Stimulated activated naive B cell treated with anti-CD40 and anti-IgM and Interleukin-4, amounts not matched to agents 10 μg/mL and 1 μg/mL and 100 μg/mL, for 72 hours (primary cell): Measurements from ENCODE around the gene ARSJ.
"Not testable (repeated sequence)": the region's sequence is repeated elsewhere in the genome, so short reads cannot be mapped to it uniquely, and the experiment has no call there.

Experiments used
- ATAC-seq, 2 donors: fragments of 150-1000 bp; cut with Tn5 transposase; replicated peaks; 2 replicates each; pipeline ENCODE4 v1.10.0; 2021; ENCODE audit warnings: moderate library complexity in 1 of 2
- DNase-seq: peaks from one replicate; pipeline ENCODE4 v3.0.0; 2021
- H3K27ac Mint-ChIP-seq: one replicate; pipeline ENCODE4 v1.8.0; 2022; ENCODE audit warnings: mild to moderate bottlenecking, mixed read lengths
- H3K27me3 Mint-ChIP-seq, 2 donors: one replicate each; pipeline ENCODE4 v1.8.0; 2022; ENCODE audit warnings: mixed read lengths in 2 of 2
- H3K36me3 Mint-ChIP-seq, 2 donors: one replicate each; pipeline ENCODE4 v1.8.0; 2022; ENCODE audit warnings: mixed read lengths in 2 of 2, mild to moderate bottlenecking in 1 of 2
- H3K4me1 Mint-ChIP-seq, 2 donors: one replicate each; pipeline ENCODE4 v1.8.0; 2022; ENCODE audit warnings: mixed read lengths in 2 of 2, mild to moderate bottlenecking in 1 of 2
- H3K4me3 Mint-ChIP-seq, 2 donors: one replicate each; pipeline ENCODE4 v1.8.0; 2022; ENCODE audit warnings: mild to moderate bottlenecking in 2 of 2, mixed read lengths in 2 of 2, moderate library complexity in 1 of 2
- H3K9me3 Mint-ChIP-seq, 2 donors: one replicate each; pipeline ENCODE4 v1.8.0; 2022; ENCODE audit warnings: mixed read lengths in 2 of 2, mild to moderate bottlenecking in 1 of 2

ARSJ gene

DNA sequence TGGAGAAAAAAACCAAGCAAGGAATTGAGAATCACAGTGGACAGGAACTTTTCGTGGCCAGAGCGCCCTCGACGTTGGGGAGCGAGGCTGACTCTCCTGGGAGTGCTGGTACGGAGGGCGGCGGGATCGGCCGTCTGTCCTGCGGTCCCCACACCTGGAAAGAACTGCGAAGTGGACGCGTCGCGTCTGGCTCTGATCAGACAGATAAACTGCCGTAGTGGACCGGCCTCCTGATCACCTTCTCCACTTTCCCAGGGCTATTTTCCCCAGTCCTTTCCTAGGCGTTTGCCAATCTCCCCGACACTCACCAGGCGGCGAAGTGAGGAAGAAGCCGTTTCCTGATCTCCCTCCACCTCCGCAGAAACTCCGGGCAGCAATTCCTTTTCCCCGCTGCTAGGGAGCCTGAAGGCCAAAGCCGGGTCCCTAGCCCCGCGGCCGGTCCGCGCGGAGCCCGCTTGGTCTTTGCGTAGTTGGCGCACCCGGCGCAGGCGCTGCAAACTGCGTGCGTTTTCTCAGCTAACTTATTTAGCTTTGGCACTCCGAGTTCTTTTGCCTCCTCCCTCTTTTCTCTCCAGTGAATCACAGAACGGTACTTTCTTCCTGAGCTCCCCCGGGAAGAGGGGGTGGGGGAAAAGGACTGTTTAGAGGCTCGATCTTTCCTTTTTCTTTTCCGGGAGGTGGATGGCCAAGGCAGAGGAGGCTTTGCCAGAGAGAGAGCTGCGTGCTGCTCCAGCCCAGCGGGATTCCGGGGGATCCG lies at the start of gene ARSJ:
ARSJ (minus strand) TSS at position 500 of the 757 bp plus-strand sequence. CDS start 813 bp downstream, outside the sequence.
- Mint-ChIP-seq H3K27me3 (peaks cover 46 to 71% of the 10 kb centered on the region in 2 donors), H3K27ac (peak within 1 kb of the TSS; percentile 56), H3K4me3 (peak within 1 kb of the TSS; percentile 69 to 79), H3K9me3 (peaks cover under 1 to 4% of the 10 kb centered on the region in 2 donors), H3K36me3 (peaks cover 0 to under 1% of the 10 kb centered on the region in 2 donors), H3K4me1 (peaks cover 8 to 18% of the 10 kb centered on the region in 2 donors)
- no peak for DNase-seq
- ATAC-seq: peak in 1 of 2 donors; percentile 48

GRCh38 chr4:114028071-114028470 lies 48.6 kb upstream of the ARSJ start:
- H3K36me3 Mint-ChIP-seq: no peaks in the 10 kb centered on the region
- H3K4me1 Mint-ChIP-seq: peaks cover 0 to 3% of the 10 kb centered on the region in 2 donors
- ATAC-seq (no peak), DNase-seq (no peak)
- no peak overlapping the region for H3K4me3 Mint-ChIP-seq
- no peaks in the 10 kb centered on the region for H3K9me3 Mint-ChIP-seq
- H3K27me3 Mint-ChIP-seq: no peaks in the 10 kb centered on the region
- H3K27ac Mint-ChIP-seq: no peak overlapping the region

DNA sequence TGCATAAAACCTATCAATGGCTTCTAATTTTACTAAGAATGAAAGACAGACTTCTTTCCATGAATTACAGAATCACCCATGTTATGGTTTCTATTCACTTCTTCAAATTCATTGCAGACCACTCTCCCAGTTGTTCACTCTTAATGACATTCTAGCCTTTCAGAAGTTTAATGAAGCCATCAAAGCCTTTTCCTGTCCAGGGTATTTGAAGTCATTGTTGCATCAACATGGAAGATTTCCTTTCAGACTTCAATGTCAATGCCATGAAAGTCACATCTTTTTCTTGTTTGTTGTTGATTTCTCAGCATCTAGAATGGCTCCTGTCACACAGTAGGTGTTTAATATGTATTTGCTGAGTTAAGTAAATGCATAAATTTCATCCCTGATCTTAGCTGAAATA lies 48.1 kb upstream of the ARSJ start:
- peaks cover 3 to 8% of the 10 kb centered on the region in 2 donors for H3K4me1 Mint-ChIP-seq
- no peak for DNase-seq

DNA sequence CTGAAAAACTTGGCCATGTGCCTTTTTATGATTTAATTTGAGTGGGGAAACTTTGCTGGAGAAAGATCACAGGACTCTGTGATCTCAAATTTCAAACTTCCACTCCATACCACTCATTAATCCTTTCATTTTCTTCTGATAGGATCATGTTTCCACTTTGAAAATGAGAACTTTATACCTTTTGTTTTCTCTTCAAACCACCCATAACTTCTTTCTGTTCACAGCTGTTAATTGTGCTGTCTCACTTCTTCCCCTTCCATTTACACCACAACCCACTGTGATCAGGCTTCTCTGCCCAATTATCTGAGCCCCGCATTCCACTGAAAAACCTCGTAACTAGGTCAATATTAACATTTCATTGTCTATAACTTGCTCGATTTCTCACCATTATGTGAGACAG lies 47.0 kb upstream of the ARSJ start:
- H3K27me3 Mint-ChIP-seq: no peaks in the 10 kb centered on the region
- no peak overlapping the region for H3K27ac Mint-ChIP-seq
- H3K4me3 Mint-ChIP-seq: no peak overlapping the region
- DNase-seq: no peak
- H3K4me1 Mint-ChIP-seq: peaks cover 3 to 8% of the 10 kb centered on the region in 2 donors
- no peak for ATAC-seq
- no peaks in the 10 kb centered on the region for H3K36me3 Mint-ChIP-seq
- no peaks in the 10 kb centered on the region for H3K9me3 Mint-ChIP-seq

More for the DNA sequence above, 48.1 kb upstream of the ARSJ start:
- no peaks in the 10 kb centered on the region for H3K9me3 Mint-ChIP-seq
- H3K36me3 Mint-ChIP-seq: no peaks in the 10 kb centered on the region
- H3K27me3 Mint-ChIP-seq: no peaks in the 10 kb centered on the region
- no peak overlapping the region for H3K27ac Mint-ChIP-seq
- H3K4me3 Mint-ChIP-seq: no peak overlapping the region
- ATAC-seq: no peak

GRCh38 chr4:114025176-114025777 lies 45.8 kb upstream of the ARSJ start:
- Mint-ChIP-seq H3K4me3 (no peak overlapping the region), H3K27me3 (no peaks in the 10 kb centered on the region)
- peak; percentile 85 to 89 for ATAC-seq

GRCh38 chr4:114021451-114021850 lies 42.0 kb upstream of the ARSJ start:
- H3K9me3 Mint-ChIP-seq: no peaks in the 10 kb centered on the region
- H3K36me3 Mint-ChIP-seq: no peaks in the 10 kb centered on the region
- H3K4me3 Mint-ChIP-seq: no peak overlapping the region
- no peak for DNase-seq
- no peaks in the 10 kb centered on the region for H3K27me3 Mint-ChIP-seq
- no peak overlapping the region for H3K27ac Mint-ChIP-seq
- H3K4me1 Mint-ChIP-seq: peaks cover 3 to 8% of the 10 kb centered on the region in 2 donors
- no peak for ATAC-seq

More at GRCh38 chr4:114025176-114025777, 45.8 kb upstream of the ARSJ start:
- no peaks in the 10 kb centered on the region for H3K9me3 Mint-ChIP-seq
- no peak for DNase-seq
- H3K4me1 Mint-ChIP-seq: peaks cover 3 to 8% of the 10 kb centered on the region in 2 donors
- no peaks in the 10 kb centered on the region for H3K36me3 Mint-ChIP-seq
- no peak overlapping the region for H3K27ac Mint-ChIP-seq

DNA sequence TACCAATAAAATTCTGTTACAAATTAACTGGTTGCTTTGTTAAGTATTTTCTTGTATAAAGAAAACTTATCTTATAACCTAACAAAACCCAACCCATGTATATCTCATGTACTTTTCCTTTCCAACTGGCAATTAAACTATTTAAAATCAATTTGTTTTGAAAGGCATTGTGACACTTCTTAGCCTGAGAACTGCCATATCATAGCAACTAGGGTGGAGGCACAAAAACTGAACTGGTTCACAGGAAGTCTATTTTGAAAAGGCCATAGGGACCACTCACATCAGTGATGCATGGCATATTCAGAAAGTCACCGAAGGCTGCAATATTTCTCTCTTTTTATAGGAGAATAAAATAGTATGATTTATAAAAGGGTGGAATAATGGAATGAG lies 40.5 kb upstream of the ARSJ start:
- ATAC-seq: no peak
- no peaks in the 10 kb centered on the region for H3K27me3 Mint-ChIP-seq
- H3K27ac Mint-ChIP-seq: no peak overlapping the region
- DNase-seq: no peak
- H3K36me3 Mint-ChIP-seq: no peaks in the 10 kb centered on the region
- H3K4me1 Mint-ChIP-seq: peaks cover 3 to 8% of the 10 kb centered on the region in 2 donors
- H3K4me3 Mint-ChIP-seq: no peak overlapping the region
- H3K9me3 Mint-ChIP-seq: peaks cover 0 to 3% of the 10 kb centered on the region in 2 donors

GRCh38 chr4:114019276-114019968 lies 40.0 kb upstream of the ARSJ start:
- no peaks in the 10 kb centered on the region for H3K27me3 Mint-ChIP-seq
- H3K27ac Mint-ChIP-seq: no peak overlapping the region
- peaks cover 3 to 8% of the 10 kb centered on the region in 2 donors for H3K4me1 Mint-ChIP-seq
- ATAC-seq (no peak), DNase-seq (no peak)
- H3K36me3 Mint-ChIP-seq: no peaks in the 10 kb centered on the region
- peaks cover 0 to 3% of the 10 kb centered on the region in 2 donors for H3K9me3 Mint-ChIP-seq
- no peak overlapping the region for H3K4me3 Mint-ChIP-seq

- no peak overlapping the region for H3K4me3 Mint-ChIP-seq
- DNase-seq: no peak
- no peaks in the 10 kb centered on the region for H3K4me1 Mint-ChIP-seq
Measured at GRCh38 chr4:114017120-114017917, 37.9 kb upstream of the ARSJ start.

GRCh38 chr4:114015444-114015899 lies 36.0 kb upstream of the ARSJ start:
- Mint-ChIP-seq H3K27ac (no peak overlapping the region), H3K4me1 (no peaks in the 10 kb centered on the region)
- no peak for ATAC-seq

More at GRCh38 chr4:114017120-114017917, 37.9 kb upstream of the ARSJ start:
- H3K9me3 Mint-ChIP-seq: peaks cover 0 to 3% of the 10 kb centered on the region in 2 donors
- H3K27ac Mint-ChIP-seq: no peak overlapping the region
- H3K36me3 Mint-ChIP-seq: no peaks in the 10 kb centered on the region
- H3K27me3 Mint-ChIP-seq: peaks cover 0 to under 1% of the 10 kb centered on the region in 2 donors
- ATAC-seq: no peak

DNA sequence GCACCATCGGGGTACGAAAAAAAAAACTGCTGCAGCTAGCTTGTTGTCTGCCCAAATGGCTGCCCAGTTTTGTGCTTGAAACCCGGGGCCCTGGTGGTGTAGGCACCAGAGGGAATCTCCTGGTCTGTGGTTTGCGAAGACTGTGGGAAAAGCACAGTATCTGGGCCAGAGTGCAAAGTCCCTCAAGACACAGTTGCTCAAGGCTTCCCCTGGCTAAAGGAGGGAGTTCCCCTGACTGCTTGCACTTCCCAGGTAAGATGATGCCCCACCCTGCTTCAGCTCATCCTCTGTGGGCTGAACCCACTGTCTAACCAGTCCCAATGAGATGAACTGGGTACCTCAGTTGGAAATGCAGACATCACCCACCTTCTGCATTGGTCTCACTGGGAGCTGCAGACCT lies 33.8 kb upstream of the ARSJ start:
- ATAC-seq: not testable (repeated sequence)

More at GRCh38 chr4:114015444-114015899, 36.0 kb upstream of the ARSJ start:
- H3K9me3 Mint-ChIP-seq: peaks cover 5 to 6% of the 10 kb centered on the region in 2 donors
- DNase-seq: no peak
- peaks cover 6 to 11% of the 10 kb centered on the region in 2 donors for H3K27me3 Mint-ChIP-seq
- H3K36me3 Mint-ChIP-seq: no peaks in the 10 kb centered on the region
- H3K4me3 Mint-ChIP-seq: no peak overlapping the region

GRCh38 chr4:114012749-114013148 lies 33.3 kb upstream of the ARSJ start:
- H3K27ac Mint-ChIP-seq: no peak overlapping the region
- H3K36me3 Mint-ChIP-seq: no peaks in the 10 kb centered on the region
- H3K9me3 Mint-ChIP-seq: peaks cover 6 to 10% of the 10 kb centered on the region in 2 donors
- H3K27me3 Mint-ChIP-seq: peaks cover 14 to 18% of the 10 kb centered on the region in 2 donors
- no peaks in the 10 kb centered on the region for H3K4me1 Mint-ChIP-seq
- no peak overlapping the region for H3K4me3 Mint-ChIP-seq
- ATAC-seq: no peak
- DNase-seq: no peak

More for the DNA sequence above, 33.8 kb upstream of the ARSJ start:
- peaks cover 6 to 10% of the 10 kb centered on the region in 2 donors for H3K9me3 Mint-ChIP-seq
- H3K27me3 Mint-ChIP-seq: peaks cover 14 to 18% of the 10 kb centered on the region in 2 donors
- H3K4me3 Mint-ChIP-seq, H3K4me1 Mint-ChIP-seq, H3K36me3 Mint-ChIP-seq, H3K27ac Mint-ChIP-seq, DNase-seq: not testable (repeated sequence)

DNA sequence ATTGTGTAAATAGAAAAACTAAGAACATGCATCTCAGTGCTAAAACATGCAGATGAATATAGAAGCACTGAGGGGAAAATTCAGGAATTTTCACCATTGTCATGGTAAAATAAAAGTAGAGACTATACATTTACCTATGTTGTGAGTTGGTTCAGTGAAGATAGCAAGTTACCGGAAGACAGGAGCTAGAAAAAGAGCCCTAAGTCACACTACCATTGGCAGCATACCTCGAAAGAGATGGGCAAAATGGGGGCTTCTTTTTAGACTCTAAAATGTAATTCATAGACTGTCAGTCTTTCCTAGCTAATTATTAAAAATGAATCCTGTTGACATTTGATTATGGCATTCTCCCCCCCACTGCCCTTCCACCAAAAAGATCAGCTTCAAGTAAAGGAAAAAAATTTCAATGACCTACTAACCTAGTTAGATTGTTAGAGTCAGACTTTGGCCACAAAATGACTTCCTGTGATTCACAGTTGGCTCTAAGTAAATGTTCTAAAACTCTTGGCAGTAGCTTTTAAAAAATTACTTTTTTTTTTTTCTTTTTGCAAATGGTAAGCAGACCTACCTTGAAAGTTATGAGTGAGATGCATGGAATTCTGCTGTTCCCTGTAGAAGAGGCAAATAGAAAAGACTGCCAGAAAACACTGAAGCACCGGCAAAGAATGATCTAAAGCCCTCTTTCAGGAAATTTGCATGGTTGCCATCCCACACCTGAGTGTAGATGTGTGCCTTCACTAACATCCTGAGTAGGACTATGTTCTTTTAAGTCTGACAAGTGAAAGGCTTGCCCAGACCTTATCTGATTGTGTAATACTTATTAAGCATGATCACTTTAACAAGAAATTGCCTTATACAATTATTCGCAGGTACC lies 26.4 kb upstream of the ARSJ start:
- Mint-ChIP-seq H3K27me3 (peaks cover 12 to 19% of the 10 kb centered on the region in 2 donors), H3K9me3 (peaks cover under 1 to 6% of the 10 kb centered on the region in 2 donors), H3K36me3 (no peaks in the 10 kb centered on the region), H3K4me3 (no peak overlapping the region), H3K27ac (no peak overlapping the region), H3K4me1 (no peaks in the 10 kb centered on the region)
- no peak for DNase-seq
- no peak for ATAC-seq
